IMR-90 (cell line): Measurements from ENCODE around the gene PTCD2. TPM values are rescaled to one million over a fixed set of nuclear protein-coding genes. Genes with fewer than 3 reads are reported as not detected.
A peak's percentile ranks its signal among the peaks of the same experiment; 100 is the strongest.

Source experiments
- ATAC-seq: fragments of 200-7000 bp; cut with Tn5 transposase; 2 replicates; pipeline ENCODE4 v1.9.1; 2020; ENCODE audit warnings: low read depth, mild to moderate bottlenecking, moderate library complexity
- BruUV-seq: library from RNA; stranded (reverse); fragments of 400-500 nt; replicated peaks from 2 replicates; lab custom pipeline; 2021; lab: Mats Ljungman, UMichigan
- CTCF ChIA-PET: fragments of 300-600 bp; formaldehyde crosslinking; extraction: SDS; loops from one replicate; lab custom pipeline; 2021; ENCODE audit warnings: antibody characterized with exemption; lab: Yijun Ruan, JAX
- POLR2A ChIA-PET: fragments of 300-600 bp; sonication (Branson Sonifier 250); formaldehyde crosslinking; loops from one replicate; lab custom pipeline; 2022; ENCODE audit warnings: antibody characterized with exemption; ENCODE audit not compliant: unreplicated experiment; lab: Charles Lee
- DNase-seq: peaks from one replicate; pipeline ENCODE4 v3.0.0; 2013
- H2AFZ ChIP-seq: replicated peaks from 2 replicates; pipeline ENCODE3; 2013; ENCODE audit warnings: low read length, mild to moderate bottlenecking; ENCODE audit not compliant: poor library complexity
- H2AK5ac ChIP-seq: 2 replicates; pipeline ENCODE4 v1.6.1; 2013; ENCODE audit warnings: low read depth, low read length, inconsistent platforms
- H2AK9ac ChIP-seq: replicated peaks from 2 replicates; pipeline ENCODE3; 2013; ENCODE audit warnings: mild to moderate bottlenecking, low read depth, low read length, moderate library complexity; ENCODE audit not compliant: poor library complexity
- H2BK120ac ChIP-seq: 2 replicates; pipeline ENCODE4 v1.6.1; 2013; ENCODE audit warnings: low read depth, low read length, inconsistent platforms
- H2BK15ac ChIP-seq: 3 replicates; pipeline ENCODE4 v1.6.1; 2013; ENCODE audit warnings: low read depth, low read length, inconsistent platforms
- H2BK20ac ChIP-seq: 2 replicates; pipeline ENCODE4 v1.6.1; 2013; ENCODE audit warnings: low read depth, mild to moderate bottlenecking, inconsistent platforms, low read length, moderate library complexity
- H2BK5ac ChIP-seq: 2 replicates; pipeline ENCODE4 v1.6.1; 2013; ENCODE audit warnings: mild to moderate bottlenecking, low read depth, low read length, inconsistent platforms; ENCODE audit not compliant: poor library complexity, severe bottlenecking
- H3K14ac ChIP-seq: replicated peaks from 2 replicates; pipeline ENCODE4 v1.6.1; 2013; ENCODE audit warnings: low read depth, low read length, inconsistent platforms
- H3K18ac ChIP-seq: 2 replicates; pipeline ENCODE4 v1.6.1; 2013; ENCODE audit warnings: low read depth, low read length, control low read depth
- H3K23ac ChIP-seq: 2 replicates; pipeline ENCODE4 v1.6.1; 2013; ENCODE audit warnings: low read depth, low read length, inconsistent platforms
- H3K27ac ChIP-seq: 2 replicates; pipeline ENCODE4 v1.5.1; 2013; ENCODE audit warnings: mild to moderate bottlenecking, control low read depth, low read length; ENCODE audit not compliant: insufficient read depth
- H3K27me3 ChIP-seq: 2 replicates; pipeline ENCODE4 v1.6.1; 2013; ENCODE audit warnings: low read length; ENCODE audit not compliant: control insufficient read depth, insufficient read depth
- H3K36me3 ChIP-seq: 2 replicates; pipeline ENCODE4 v1.6.1; 2013; ENCODE audit warnings: low read length, mixed read lengths; ENCODE audit not compliant: control insufficient read depth, insufficient read depth
- H3K4ac ChIP-seq: 2 replicates; pipeline ENCODE4 v1.6.1; 2013; ENCODE audit warnings: low read depth, low read length, inconsistent platforms
- H3K4me1 ChIP-seq: 2 replicates; pipeline ENCODE4 v1.6.1; 2013; ENCODE audit warnings: low read length, mixed read lengths; ENCODE audit not compliant: control insufficient read depth, insufficient read depth
- H3K4me2 ChIP-seq: 2 replicates; pipeline ENCODE4 v1.6.1; 2013; ENCODE audit warnings: low read depth, mild to moderate bottlenecking, control low read depth, low read length, moderate library complexity
- H3K4me3 ChIP-seq: 2 replicates; pipeline ENCODE4 v1.5.1; 2013; ENCODE audit warnings: low read depth, mild to moderate bottlenecking, control low read depth, low read length, moderate library complexity; ENCODE audit not compliant: insufficient read depth
- H3K56ac ChIP-seq: 2 replicates; pipeline ENCODE4 v1.6.1; 2013; ENCODE audit warnings: low read length, inconsistent platforms; ENCODE audit not compliant: insufficient read depth; ENCODE audit errors: extremely low read depth
- H3K79me1 ChIP-seq, 2 experiments: 2 replicates each; pipeline ENCODE4 v1.6.1; 2013; ENCODE audit warnings: low read length in 2 of 2, inconsistent platforms in 1 of 2, low read depth in 1 of 2
- H3K9ac ChIP-seq: 2 replicates; pipeline ENCODE4 v1.6.1; 2013; ENCODE audit warnings: low read depth, low read length, control low read depth
- H3K9me1 ChIP-seq: 2 replicates; pipeline ENCODE4 v1.6.1; 2013; ENCODE audit warnings: low read length, inconsistent platforms; ENCODE audit not compliant: insufficient read depth
- H3K9me3 ChIP-seq: 2 replicates; pipeline ENCODE4 v1.6.1; 2013; ENCODE audit warnings: low read length; ENCODE audit not compliant: control insufficient read depth, insufficient read depth
- H4K20me1 ChIP-seq: 2 replicates; pipeline ENCODE4 v1.6.1; 2013; ENCODE audit warnings: low read length, inconsistent platforms; ENCODE audit not compliant: insufficient read depth
- H4K5ac ChIP-seq: 2 replicates; pipeline ENCODE4 v1.6.1; 2013; ENCODE audit warnings: mild to moderate bottlenecking, low read depth, low read length, control low read depth
- H4K8ac ChIP-seq, 2 experiments: 2 replicates each; pipeline ENCODE4 v1.6.1; 2013; ENCODE audit warnings: low read depth in 2 of 2, low read length in 2 of 2, control low read depth in 1 of 2, inconsistent platforms in 1 of 2
- H4K91ac ChIP-seq: 2 replicates; pipeline ENCODE4 v1.6.1; 2013; ENCODE audit warnings: low read depth, low read length, inconsistent platforms; ENCODE audit not compliant: insufficient read depth
- BHLHE40 ChIP-seq: fragments of 150-350 bp; IDR thresholded peaks from 2 replicates; pipeline ENCODE4 v1.6.1; 2016; ENCODE audit warnings: mild to moderate bottlenecking, low read depth, low read length
- CEBPB ChIP-seq: IDR thresholded peaks from 2 replicates; pipeline ENCODE4 v1.6.1; 2012; ENCODE audit warnings: low read depth, low read length, improper control_type of control experiment
- CHD1 ChIP-seq: IDR thresholded peaks from 2 replicates; pipeline ENCODE4 v1.6.1; 2012; ENCODE audit warnings: low read depth, low read length, improper control_type of control experiment
- CTCF ChIP-seq: conservative IDR thresholded peaks from 2 replicates; pipeline ENCODE4 v1.5.1; 2012; ENCODE audit warnings: mild to moderate bottlenecking, low read depth, low read length, improper control_type of control experiment
- ELK1 ChIP-seq: fragments of 150-350 bp; IDR thresholded peaks from 2 replicates; pipeline ENCODE4 v1.6.1; 2016; ENCODE audit warnings: low read depth, mild to moderate bottlenecking, low read length, moderate library complexity, borderline replicate concordance
- FOS ChIP-seq: fragments of 150-350 bp; IDR thresholded peaks from 2 replicates; pipeline ENCODE4 v1.6.1; 2016; ENCODE audit warnings: low read depth, low read length
- MAFK ChIP-seq: IDR thresholded peaks from 2 replicates; pipeline ENCODE4 v1.6.1; 2012; ENCODE audit warnings: low read depth, low read length, improper control_type of control experiment
- MXI1 ChIP-seq: IDR thresholded peaks from 2 replicates; pipeline ENCODE4 v1.6.1; 2012; ENCODE audit warnings: low read depth, mild to moderate bottlenecking, low read length, moderate library complexity, borderline replicate concordance
- NFE2L2 ChIP-seq: fragments of 150-350 bp; IDR thresholded peaks from 2 replicates; pipeline ENCODE4 v1.6.1; 2016; ENCODE audit warnings: low read depth, mild to moderate bottlenecking, low read length
- RAD21 ChIP-seq: IDR thresholded peaks from 2 replicates; pipeline ENCODE4 v1.6.1; 2012; ENCODE audit warnings: low read length, improper control_type of control experiment
- RCOR1 ChIP-seq: IDR thresholded peaks from 2 replicates; pipeline ENCODE4 v1.6.1; 2012; ENCODE audit warnings: mild to moderate bottlenecking, low read length, improper control_type of control experiment; ENCODE audit not compliant: insufficient replicate concordance
- RFX5 ChIP-seq: IDR thresholded peaks from 2 replicates; pipeline ENCODE4 v1.8.0; 2012; ENCODE audit warnings: low read depth, mild to moderate bottlenecking, low read length, moderate library complexity
- SMC3 ChIP-seq: fragments of 150-350 bp; IDR thresholded peaks from 2 replicates; pipeline ENCODE4 v1.6.1; 2016; ENCODE audit warnings: low read depth, mild to moderate bottlenecking, antibody characterized with exemption, low read length, moderate library complexity
- WGBS, 2 experiments: methylation state at CpG; one replicate each; pipeline versions ENCODE4 v1.1.5 to v1.1.7; 2013; ENCODE audit warnings: missing lambda C conversion rate in 2 of 2; ENCODE audit not compliant: insufficient read length in 1 of 2; ENCODE audit errors: extremely low coverage in 2 of 2; 5-methylcytosine and 5-hydroxymethylcytosine counted together
- dilution Hi-C: fragments of 300-500 bp; cut with HindIII; formaldehyde crosslinking; loops from one replicate; pipeline ENCODE4 v1.14.3; 2018; ENCODE audit warnings: low sequenced_read_pairs; ENCODE audit not compliant: unreplicated experiment
- in situ Hi-C: fragments of 300-500 bp; cut with MboI; formaldehyde crosslinking; loops from 3 replicates; pipeline ENCODE4 v1.14.3; 2019; ENCODE audit warnings: low sequenced_read_pairs, inconsistent platforms, mixed read lengths
- intact Hi-C: fragments of 100-400 bp; cut with micrococcal nuclease; formaldehyde crosslinking; loops from 2 replicates; pipeline ENCODE4 v1.10.0; 2022
- polyA plus RNA-seq, 3 experiments: library from polyadenylated mRNA; depleted of rRNA; stranded (reverse); fragments of >200 nt; gene quantifications; 2 replicates each; pipeline ENCODE4 v1.2.3, GENCODE V29; 2012; ENCODE audit warnings: low replicate concordance in 1 of 3
- total RNA-seq: library from RNA; depleted of rRNA; stranded (reverse); fragments of >200 nt; gene quantifications from 2 replicates; pipeline ENCODE4 v1.2.3, GENCODE V29; 2012
- TF ChIP-seq, protein P1 (sequence below): fragments of 150-350 bp; IDR thresholded peaks from 2 replicates; pipeline ENCODE4 v1.6.1; 2017; ENCODE audit warnings: mild to moderate bottlenecking, antibody characterized with exemption, low read length, low read depth

PTCD2 gene
- total and polyA plus RNA-seq, 2 of the 4 experiments (the other 2 are of a cell fraction) = 6.5 to 9.9 TPM

DNA sequence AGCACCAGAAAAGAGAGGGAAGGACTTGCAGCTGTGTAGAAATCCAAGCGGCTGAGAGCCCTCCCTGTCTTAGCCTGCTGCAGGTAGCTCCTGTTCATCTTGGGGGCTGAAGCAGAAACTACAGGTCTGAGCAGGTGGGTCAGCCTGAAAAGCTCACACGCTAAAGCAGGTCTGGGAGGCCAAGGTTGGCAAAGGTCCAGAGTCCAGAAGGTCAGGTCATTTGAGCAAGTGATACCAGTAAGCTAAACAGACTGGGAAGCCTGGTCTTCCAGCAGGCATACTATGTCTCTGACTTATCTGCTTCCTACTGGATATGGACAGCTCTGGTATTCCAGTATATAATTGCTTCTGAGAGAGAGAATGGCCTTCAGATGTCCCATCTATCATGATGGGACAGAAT lies 26.2 kb downstream of the PTCD2 start:
- dilution Hi-C loops = no loop called here
- peak overlapping the region; percentile 62 for H2BK120ac ChIP-seq
- H3K56ac ChIP-seq = no peak overlapping the region
- no peak overlapping the region for H3K14ac ChIP-seq
- peak overlapping the region; percentile 5 for H3K27ac ChIP-seq
- peaks cover 12% of the 10 kb centered on the region for H3K9me1 ChIP-seq
- no peak overlapping the region for H3K9ac ChIP-seq
- ChIA-PET CTCF (interaction anchor here (0.6 kb wide), 1 partner anchor 33 kb away, joined by 3 read pairs; no protein-coding TSS in a partner anchor), POLR2A (no interaction called here)
- peak overlapping the region; percentile 31 for H2AK9ac ChIP-seq
- H3K4me1 ChIP-seq = peaks cover 27% of the 10 kb centered on the region
- H4K5ac ChIP-seq = peak overlapping the region; percentile 52; the same call in 1 of the 2 replicates
- TF ChIP-seq MXI1 (no peak), NFE2L2 (no peak), CEBPB (no peak), CTCF (no peak), MAFK (no peak), CHD1 (no peak), RCOR1 (no peak), BHLHE40 (no peak), FOS (no peak), RFX5 (no peak), SMC3 (no peak), RAD21 (no peak), ELK1 (no peak)
- TF ChIP-seq, protein P1, sequence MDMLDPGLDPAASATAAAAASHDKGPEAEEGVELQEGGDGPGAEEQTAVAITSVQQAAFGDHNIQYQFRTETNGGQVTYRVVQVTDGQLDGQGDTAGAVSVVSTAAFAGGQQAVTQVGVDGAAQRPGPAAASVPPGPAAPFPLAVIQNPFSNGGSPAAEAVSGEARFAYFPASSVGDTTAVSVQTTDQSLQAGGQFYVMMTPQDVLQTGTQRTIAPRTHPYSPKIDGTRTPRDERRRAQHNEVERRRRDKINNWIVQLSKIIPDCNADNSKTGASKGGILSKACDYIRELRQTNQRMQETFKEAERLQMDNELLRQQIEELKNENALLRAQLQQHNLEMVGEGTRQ = no peak
- H4K91ac ChIP-seq = peak overlapping the region; percentile 30; the same call in 1 of the 2 replicates
- H2AFZ ChIP-seq = no peak overlapping the region
- H3K27me3 ChIP-seq = no peaks in the 10 kb centered on the region
- H2AK5ac ChIP-seq = peak overlapping the region; percentile 63
- no TSS peak for BruUV-seq
- H3K23ac ChIP-seq = no peak overlapping the region
- no peak overlapping the region for H3K4me2 ChIP-seq
- no peaks in the 10 kb centered on the region for H4K20me1 ChIP-seq
- no peak for ATAC-seq
- H2BK20ac ChIP-seq = peak overlapping the region; percentile 20; the same call in 1 of the 2 replicates
- WGBS, 2 experiments = 94% methylated on average over 2 of the region's 2 CpGs; no CpG with 5 or more reads in 1 of the 2 experiments
- no peak for DNase-seq
- H3K4ac ChIP-seq = peak overlapping the region; percentile 11; the same call in 1 of the 2 replicates
- H2BK15ac ChIP-seq = 0 out of 3 replicates have a peak overlapping the region, but pooled peaks have one; percentile 45
- in situ Hi-C loops = no loop called here
- H3K18ac ChIP-seq = peak overlapping the region; percentile 8
- H2BK5ac ChIP-seq = peak overlapping the region; percentile 82
- H3K36me3 ChIP-seq = peaks cover 6% of the 10 kb centered on the region
- peaks cover 0 to 8% of the 10 kb centered on the region in 2 experiments; a peak in 1 of 4 replicates for H3K79me1 ChIP-seq
- no peak overlapping the region for H3K4me3 ChIP-seq
- H3K9me3 ChIP-seq = no peaks in the 10 kb centered on the region
- intact Hi-C loops = no loop called here
- H4K8ac ChIP-seq = peak overlapping the region; percentile 37 to 47; a peak in 3 of 4 replicates
